Activated T-helper 1 cell treated with anti-CD3 and anti-CD28 coated beads, Interleukin-12 subunit alpha, Interleukin-12 subunit beta, Interleukin-2, Interleukin-4 antibody, amounts not matched to agents 30 ng/mL and 10 ng/mL and 1 ng/mL, durations not matched to agents 14 hours and 24 hours and 36 hours (primary cell): ENCODE measurements around the gene RAB3B. TPM values are rescaled to one million over a fixed set of nuclear protein-coding genes. Genes with fewer than 3 reads are reported as not detected.
A peak's percentile ranks its signal among the peaks of the same experiment; 100 is the strongest.
"Not testable (repeated sequence)": the region's sequence is repeated elsewhere in the genome, so short reads cannot be mapped to it uniquely, and the experiment has no call there.

Experiments used
- DNase-seq: peaks from one replicate; pipeline ENCODE4 v3.0.0; 2021; ENCODE audit warnings: low spot score
- H3K27ac Mint-ChIP-seq: one replicate; pipeline ENCODE4 v1.8.0; 2021; ENCODE audit warnings: mild to moderate bottlenecking, mixed read lengths
- H3K27me3 Mint-ChIP-seq: one replicate; pipeline ENCODE4 v1.8.0; 2022; ENCODE audit warnings: mild to moderate bottlenecking, moderate library complexity, mixed read lengths; ENCODE audit not compliant: insufficient read depth
- H3K36me3 Mint-ChIP-seq: one replicate; pipeline ENCODE4 v1.8.0; 2021; ENCODE audit warnings: low read depth, mixed read lengths
- H3K4me1 Mint-ChIP-seq: one replicate; pipeline ENCODE4 v1.8.0; 2021; ENCODE audit warnings: low read depth, mixed read lengths
- H3K4me3 Mint-ChIP-seq: one replicate; pipeline ENCODE4 v1.8.0; 2021; ENCODE audit warnings: mild to moderate bottlenecking, moderate library complexity, mixed read lengths
- H3K9me3 Mint-ChIP-seq: one replicate; pipeline ENCODE4 v1.8.0; 2021; ENCODE audit warnings: mixed read lengths
- intact Hi-C: fragments of 100-400 bp; cut with micrococcal nuclease; formaldehyde crosslinking; loops from one replicate; pipeline ENCODE4 v1.15.1; 2024
- total RNA-seq: library from RNA; stranded (reverse); gene quantifications from 2 replicates; pipeline ENCODE4 v1.2.3, GENCODE V29; 2022

Gene RAB3B
- total RNA-seq, 1 donor from 2014 or later: 0.05 TPM

DNA sequence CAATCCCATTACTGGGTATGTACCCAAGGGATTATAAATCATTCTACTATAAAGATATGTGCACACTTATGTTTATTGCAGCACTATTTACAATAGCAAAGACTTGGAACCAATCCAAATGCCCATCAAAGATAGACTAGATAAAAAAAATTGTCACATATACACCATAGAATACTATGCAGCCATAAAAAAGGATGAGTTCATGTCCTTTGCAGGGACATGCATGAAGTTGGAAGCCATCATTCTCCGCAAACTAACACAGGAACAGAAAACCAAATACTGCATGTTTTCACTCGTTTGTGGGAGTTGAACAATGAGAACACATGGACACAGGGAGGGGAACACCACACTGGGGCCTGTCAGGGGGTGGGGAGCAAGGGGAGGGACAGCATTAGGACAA, 95.8 kb downstream of the RAB3B start:
- DNase-seq, H3K4me3 Mint-ChIP-seq, H3K27ac Mint-ChIP-seq, intact Hi-C loops, H3K4me1 Mint-ChIP-seq, H3K36me3 Mint-ChIP-seq, H3K9me3 Mint-ChIP-seq: not testable (repeated sequence)
- H3K27me3 Mint-ChIP-seq: peaks cover 57% of the 10 kb centered on the region

DNA sequence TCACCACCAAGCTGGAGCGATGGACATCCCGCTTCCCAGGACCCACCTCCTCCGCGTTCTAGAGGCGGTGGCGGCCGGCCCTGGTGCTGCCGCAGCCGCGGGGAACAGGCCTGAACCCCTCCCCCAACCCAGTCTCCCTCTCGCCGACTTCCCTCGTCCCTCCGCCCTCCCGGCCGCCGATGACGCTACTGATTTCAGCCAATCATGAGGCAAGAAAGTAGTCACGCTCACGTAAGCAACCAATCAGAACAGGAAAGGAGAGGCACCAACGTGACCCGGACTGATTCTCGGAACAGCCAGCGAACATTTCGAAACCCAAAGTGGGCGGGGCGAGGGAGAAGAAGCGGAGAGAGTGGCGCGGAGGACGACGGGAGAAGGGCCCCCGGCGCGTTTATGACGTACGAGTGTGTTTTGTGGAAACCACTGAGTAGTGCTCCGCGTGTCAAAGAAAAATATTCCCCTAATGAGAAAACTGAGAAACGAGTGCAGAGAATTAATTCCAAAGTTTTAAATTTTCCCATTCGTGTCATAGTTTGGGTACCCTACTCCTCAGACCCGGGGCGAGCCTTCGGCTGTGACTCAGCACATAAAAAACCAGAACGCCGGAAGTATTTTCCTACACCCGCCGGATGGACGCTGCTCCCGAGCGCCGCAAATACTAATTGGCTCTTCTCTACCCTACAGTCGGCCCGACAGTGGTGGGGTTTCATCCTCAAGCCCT, 111.7 kb downstream of the RAB3B start, which contains the start of gene NRDC:
NRDC (minus strand) TSS at position 112 of the 721 bp plus-strand sequence. CDS start 112 bp downstream, outside the sequence.
- intact Hi-C loops: loop anchor here (1.0 to 5.0 kb wide), 11 partner anchors 16 to 916 kb away; partner anchors contain the start of genes BTF3L4, EPS15, FAF1 and KTI12
- H3K9me3 Mint-ChIP-seq: no peaks in the 10 kb centered on the region
- H3K36me3 Mint-ChIP-seq: peaks cover 10% of the 10 kb centered on the region
- no peak within 1 kb of the TSS for H3K4me3 Mint-ChIP-seq
- peaks cover 14% of the 10 kb centered on the region for H3K27me3 Mint-ChIP-seq
- H3K4me1 Mint-ChIP-seq: no peaks in the 10 kb centered on the region
- peak; percentile 99 for DNase-seq
- H3K27ac Mint-ChIP-seq: no peak within 1 kb of the TSS

DNA sequence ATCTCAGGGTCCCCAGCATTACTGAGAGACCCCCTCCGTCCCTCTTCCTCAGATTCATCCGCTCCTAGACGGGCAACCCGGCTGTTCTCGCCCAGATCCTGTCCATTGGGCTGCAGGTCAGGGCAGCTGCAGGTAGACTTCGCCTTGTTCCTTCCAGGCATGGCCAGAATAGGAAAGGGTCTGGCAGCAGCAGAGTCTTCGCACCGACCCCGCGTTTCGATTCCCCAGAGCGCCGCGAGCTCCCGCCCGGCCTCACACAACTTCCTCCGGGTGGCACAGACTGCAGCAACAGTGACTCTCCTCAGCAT, 112.2 kb downstream of the RAB3B start:
- peaks cover 11% of the 10 kb centered on the region for H3K36me3 Mint-ChIP-seq
- H3K27me3 Mint-ChIP-seq: peaks cover 12% of the 10 kb centered on the region
- no peaks in the 10 kb centered on the region for H3K9me3 Mint-ChIP-seq
- no peak overlapping the region for H3K4me3 Mint-ChIP-seq
- no peaks in the 10 kb centered on the region for H3K4me1 Mint-ChIP-seq
- DNase-seq: no peak
- H3K27ac Mint-ChIP-seq: no peak overlapping the region
- intact Hi-C loops: loop anchor here (1.0 to 5.0 kb wide), 10 partner anchors 15 to 916 kb away; partner anchors contain the start of genes EPS15, FAF1, KTI12 and RNF11

DNA sequence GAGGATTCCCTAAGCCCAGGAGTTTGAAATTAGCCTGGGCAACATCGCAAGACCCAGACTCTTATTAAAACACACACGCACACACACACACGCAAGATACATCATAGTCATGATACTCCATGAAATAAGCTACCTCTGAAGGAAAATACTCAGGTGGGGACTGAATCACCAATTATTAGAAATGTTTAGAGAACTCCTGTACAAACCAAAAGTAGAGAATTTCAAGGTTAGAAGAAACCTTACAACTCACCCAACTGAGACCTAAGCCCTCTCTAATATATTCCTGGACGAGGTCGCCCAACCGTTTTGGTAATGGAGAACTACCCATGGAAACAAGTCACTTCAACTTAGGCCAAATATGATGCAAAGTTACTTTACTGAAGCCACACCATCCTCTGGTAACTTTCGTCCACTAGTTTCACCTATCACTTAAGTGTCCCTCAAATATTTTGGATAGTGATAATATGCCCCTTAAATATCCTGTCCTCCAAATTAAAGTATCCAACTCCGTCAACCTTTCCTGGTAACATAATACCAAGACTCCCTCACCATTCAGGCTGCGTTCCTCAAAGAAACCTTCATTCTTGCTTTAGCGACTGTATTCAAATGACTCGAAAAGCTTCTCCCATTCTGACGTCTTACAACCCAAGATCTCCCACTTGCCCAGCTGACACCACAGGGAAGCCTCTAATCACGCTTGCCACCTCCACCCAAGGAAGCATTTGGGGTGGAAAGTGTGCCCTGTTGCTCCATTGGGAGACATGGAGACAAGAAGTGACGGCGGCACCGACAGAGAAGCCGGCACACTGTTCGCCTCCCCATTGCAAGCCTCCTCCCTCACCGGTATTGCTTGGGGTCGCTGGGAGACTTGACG, 112.8 kb downstream of the RAB3B start:
- H3K9me3 Mint-ChIP-seq: no peaks in the 10 kb centered on the region
- no peaks in the 10 kb centered on the region for H3K4me1 Mint-ChIP-seq
- H3K27me3 Mint-ChIP-seq: peaks cover 6% of the 10 kb centered on the region
- no peak overlapping the region for H3K27ac Mint-ChIP-seq
- no peak for DNase-seq
- H3K4me3 Mint-ChIP-seq: no peak overlapping the region
- intact Hi-C loops: loop anchor here (1.0 to 5.0 kb wide), 11 partner anchors 15 to 915 kb away; partner anchors contain the start of genes EPS15, FAF1, KTI12 and OSBPL9
- H3K36me3 Mint-ChIP-seq: peaks cover 11% of the 10 kb centered on the region

DNA sequence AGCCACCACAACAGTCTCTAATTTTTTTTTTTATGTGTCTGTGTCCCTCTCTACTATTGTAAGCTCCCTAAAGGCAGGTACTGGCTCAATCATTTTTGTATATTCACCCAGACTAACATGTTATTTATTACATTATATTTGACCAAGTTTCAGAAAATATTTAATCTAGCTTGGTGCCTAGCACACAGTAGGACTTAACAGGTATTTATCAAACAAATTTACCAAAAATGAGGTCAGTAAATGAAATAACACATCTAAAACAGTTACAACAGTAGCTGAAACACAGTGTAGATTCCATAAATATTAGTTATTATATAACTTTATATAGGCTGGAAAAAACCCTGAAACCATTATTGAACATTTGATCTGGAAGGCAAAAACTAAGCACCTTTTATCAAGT, 114.7 kb downstream of the RAB3B start:
- no peaks in the 10 kb centered on the region for H3K27me3 Mint-ChIP-seq
- no peak overlapping the region for H3K27ac Mint-ChIP-seq
- peak overlapping the region; percentile 60 for H3K4me3 Mint-ChIP-seq
- peaks cover 14% of the 10 kb centered on the region for H3K4me1 Mint-ChIP-seq
- intact Hi-C loops: loop anchor here (5.0 kb wide), 2 partner anchors 266 to 914 kb away; partner anchors contain the start of genes FAF1 and ZFYVE9
- no peaks in the 10 kb centered on the region for H3K9me3 Mint-ChIP-seq
- H3K36me3 Mint-ChIP-seq: peaks cover 14% of the 10 kb centered on the region
- no peak for DNase-seq

DNA sequence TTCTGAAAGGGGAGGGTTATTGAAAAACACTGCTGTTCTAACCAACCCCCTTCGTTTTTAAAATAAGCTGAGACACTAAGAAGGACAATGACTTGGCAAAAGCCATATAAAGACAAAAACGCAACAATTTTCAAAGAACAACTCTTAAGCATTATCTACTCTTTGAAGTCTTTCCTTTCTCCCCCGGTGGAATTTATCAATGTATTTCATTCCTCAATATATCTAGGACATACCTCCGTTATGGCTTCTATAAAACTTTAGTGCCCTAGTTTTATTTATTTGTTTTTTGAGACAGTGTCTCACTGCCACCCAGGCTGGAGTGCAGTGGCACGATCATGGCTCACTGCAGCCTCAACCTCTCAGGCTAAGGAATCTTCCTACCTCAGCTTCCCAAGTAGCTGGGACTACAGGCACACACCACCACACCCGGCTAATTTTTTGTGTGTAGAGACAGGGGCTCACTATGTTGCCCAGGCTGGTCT, 115.2 kb downstream of the RAB3B start:
- intact Hi-C loops: loop anchor here (5.0 kb wide), 2 partner anchors 267 to 913 kb away; partner anchors contain the start of genes FAF1 and ZFYVE9
- H3K27ac Mint-ChIP-seq: no peak overlapping the region
- H3K4me1 Mint-ChIP-seq: peaks cover 19% of the 10 kb centered on the region
- DNase-seq: no peak
- H3K9me3 Mint-ChIP-seq: no peaks in the 10 kb centered on the region
- no peaks in the 10 kb centered on the region for H3K27me3 Mint-ChIP-seq
- peak overlapping the region; percentile 60 for H3K4me3 Mint-ChIP-seq
- H3K36me3 Mint-ChIP-seq: peaks cover 16% of the 10 kb centered on the region

DNA sequence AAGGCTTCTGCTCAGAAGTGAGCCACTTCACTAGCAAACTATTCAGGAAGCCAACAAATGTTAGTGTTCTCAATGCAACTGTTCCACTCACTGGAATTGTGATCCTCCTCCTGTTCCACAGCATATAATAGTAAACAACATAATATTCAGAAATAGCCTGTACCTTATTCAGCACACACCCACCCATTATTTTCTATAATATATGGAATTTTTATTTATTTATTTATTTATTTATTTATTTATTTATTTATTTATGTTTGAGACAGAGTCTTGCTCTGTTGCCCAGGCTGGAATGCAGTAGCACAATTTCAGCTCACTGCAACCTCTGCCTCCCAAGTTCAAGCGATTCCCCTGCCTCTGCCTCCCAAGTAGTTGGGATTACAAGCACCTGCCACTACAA, 117.2 kb downstream of the RAB3B start:
- H3K27ac Mint-ChIP-seq, H3K9me3 Mint-ChIP-seq, DNase-seq, H3K4me3 Mint-ChIP-seq, H3K27me3 Mint-ChIP-seq, intact Hi-C loops: not testable (repeated sequence)
- Mint-ChIP-seq H3K4me1 (peaks cover 27% of the 10 kb centered on the region), H3K36me3 (peaks cover 16% of the 10 kb centered on the region)

DNA sequence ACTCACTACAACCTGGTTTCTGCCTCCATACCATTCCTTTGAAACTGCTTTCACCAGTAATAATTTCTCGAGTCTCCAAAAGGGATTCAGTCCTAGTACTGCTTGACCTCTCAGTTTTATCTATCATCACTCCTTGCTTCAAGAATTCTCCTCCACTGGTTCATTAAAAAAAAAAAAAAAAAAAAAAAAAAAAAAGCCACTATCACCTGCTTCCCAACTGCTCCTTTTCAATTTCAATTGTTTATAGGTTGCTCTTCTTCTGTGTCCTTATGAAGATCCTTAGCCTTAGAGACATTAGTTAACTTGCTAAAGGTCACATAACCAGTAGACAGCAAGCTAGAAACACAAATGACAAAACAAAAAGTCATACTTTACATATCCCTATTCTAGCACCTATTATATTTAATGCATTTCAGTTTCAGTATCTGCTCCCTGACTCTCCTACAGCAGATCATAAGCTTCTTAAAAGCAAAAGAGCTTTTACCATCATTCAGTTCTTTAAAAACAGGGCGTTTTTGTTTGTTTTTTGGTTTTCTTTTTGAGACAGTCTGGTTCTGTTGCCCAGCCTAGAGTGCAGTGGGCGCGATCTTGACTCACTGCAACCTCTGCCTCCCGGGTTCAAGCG, 119.0 kb downstream of the RAB3B start:
- H3K4me3 Mint-ChIP-seq: no peak overlapping the region
- peak overlapping the region; percentile 67 for H3K27ac Mint-ChIP-seq
- no peaks in the 10 kb centered on the region for H3K9me3 Mint-ChIP-seq
- no peak for DNase-seq
- peaks cover 21% of the 10 kb centered on the region for H3K36me3 Mint-ChIP-seq
- intact Hi-C loops: no loop called here
- peaks cover 41% of the 10 kb centered on the region for H3K4me1 Mint-ChIP-seq
- no peaks in the 10 kb centered on the region for H3K27me3 Mint-ChIP-seq

DNA sequence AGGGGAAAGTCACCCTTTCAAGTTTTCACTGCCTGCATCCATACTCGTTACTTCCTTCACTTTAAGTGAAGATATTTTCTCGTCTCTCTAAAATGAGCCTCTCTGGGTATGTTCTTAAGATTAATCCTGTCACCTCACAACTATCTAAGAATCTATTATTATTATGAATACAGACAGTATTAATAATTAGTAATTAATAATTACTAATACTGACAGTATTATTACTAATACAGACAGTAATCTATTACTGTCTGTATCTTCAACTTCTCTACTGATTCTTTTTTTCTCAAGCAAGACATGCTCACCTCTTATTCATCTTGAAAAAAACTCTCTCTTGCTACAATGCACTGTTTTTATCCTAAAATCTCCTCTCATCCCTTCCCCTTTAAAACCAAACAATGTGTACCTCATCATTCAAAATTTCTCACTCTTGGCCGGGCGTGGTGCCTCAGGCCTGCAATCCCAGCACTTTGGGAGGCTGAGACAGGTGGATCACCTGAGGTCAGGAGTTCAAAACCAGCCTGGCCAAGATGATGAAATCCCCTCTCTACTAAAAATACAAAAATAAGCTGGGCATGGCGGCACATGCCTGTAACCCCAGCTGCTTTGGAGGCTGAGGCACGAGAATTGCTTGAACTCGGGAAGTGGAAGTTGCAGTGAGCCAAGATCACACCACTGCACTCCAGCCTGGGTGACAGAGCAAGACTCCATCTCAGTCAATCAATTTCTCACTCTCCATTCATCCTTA, 119.7 kb downstream of the RAB3B start:
- peaks cover 21% of the 10 kb centered on the region for H3K36me3 Mint-ChIP-seq
- peak overlapping the region; percentile 10 for H3K27ac Mint-ChIP-seq
- no peak overlapping the region for H3K4me3 Mint-ChIP-seq
- peaks cover 41% of the 10 kb centered on the region for H3K4me1 Mint-ChIP-seq
- H3K9me3 Mint-ChIP-seq: no peaks in the 10 kb centered on the region
- DNase-seq: no peak
- no peaks in the 10 kb centered on the region for H3K27me3 Mint-ChIP-seq
- intact Hi-C loops: no loop called here

DNA sequence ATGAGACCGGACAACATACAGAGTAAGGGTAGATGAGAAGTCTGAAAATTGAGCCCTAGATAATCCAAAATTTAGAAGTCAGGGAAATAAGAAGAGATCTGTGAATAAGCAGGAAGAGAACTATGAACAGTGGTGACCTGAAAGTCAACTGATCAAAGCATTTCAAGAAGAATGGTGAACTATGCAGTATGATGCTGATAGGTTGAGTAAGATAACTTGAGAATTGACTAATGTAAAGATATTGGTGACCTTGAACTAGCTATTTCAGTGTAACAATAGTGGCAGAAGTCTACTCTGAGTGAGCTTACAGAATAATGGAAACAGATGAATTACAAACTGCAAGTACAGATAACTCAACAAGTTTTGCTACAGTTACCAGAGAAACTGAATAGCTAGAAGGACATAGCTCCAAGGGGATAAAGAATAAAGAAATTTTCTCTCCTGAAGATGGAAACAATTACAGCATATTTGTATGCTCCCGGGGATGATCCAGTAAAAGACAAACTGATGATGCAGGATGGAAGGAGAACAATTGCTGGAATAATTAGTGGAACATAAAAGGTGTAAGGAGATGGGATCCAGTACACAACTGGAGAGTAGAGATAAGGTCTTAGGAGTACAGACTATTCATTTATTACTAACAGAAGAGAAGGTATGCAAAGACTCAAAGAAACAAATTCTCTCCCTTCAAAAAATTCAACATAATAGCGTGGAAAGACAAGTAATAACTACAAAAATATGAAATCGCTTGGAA, 122.8 kb downstream of the RAB3B start:
- DNase-seq: no peak
- Mint-ChIP-seq H3K4me1 (peaks cover 54% of the 10 kb centered on the region), H3K4me3 (no peak overlapping the region), H3K9me3 (no peaks in the 10 kb centered on the region), H3K27me3 (no peaks in the 10 kb centered on the region), H3K36me3 (peaks cover 13% of the 10 kb centered on the region), H3K27ac (no peak overlapping the region)
- intact Hi-C loops: no loop called here

DNA sequence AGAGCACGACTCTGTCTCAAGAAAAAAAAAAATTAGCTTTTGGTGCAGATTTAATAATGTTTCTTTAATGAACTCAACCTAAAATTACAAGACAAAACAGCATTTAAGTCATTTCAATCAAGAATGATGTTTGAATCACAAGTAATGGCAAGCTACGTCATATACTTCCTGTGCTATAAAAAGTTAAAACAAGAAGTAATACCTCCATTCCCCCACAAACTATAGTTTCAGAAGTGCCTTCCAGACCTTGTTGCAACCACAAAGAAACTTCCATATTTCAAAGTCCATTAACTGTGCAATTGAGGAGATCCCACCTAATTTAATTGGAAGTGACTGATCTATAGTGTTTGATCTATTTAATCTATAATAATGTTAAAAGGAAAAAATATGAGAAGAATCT, 127.1 kb downstream of the RAB3B start:
- Mint-ChIP-seq H3K36me3 (peaks cover 15% of the 10 kb centered on the region), H3K27me3 (no peaks in the 10 kb centered on the region), H3K27ac (no peak overlapping the region), H3K9me3 (no peaks in the 10 kb centered on the region), H3K4me3 (no peak overlapping the region), H3K4me1 (peaks cover 37% of the 10 kb centered on the region)
- no peak for DNase-seq
- intact Hi-C loops: loop anchor here (2.0 kb wide), 1 partner anchor 15 kb away; the partner anchor contains the start of gene NRDC
